ENCODE data around the gene PXDN.

DNA sequence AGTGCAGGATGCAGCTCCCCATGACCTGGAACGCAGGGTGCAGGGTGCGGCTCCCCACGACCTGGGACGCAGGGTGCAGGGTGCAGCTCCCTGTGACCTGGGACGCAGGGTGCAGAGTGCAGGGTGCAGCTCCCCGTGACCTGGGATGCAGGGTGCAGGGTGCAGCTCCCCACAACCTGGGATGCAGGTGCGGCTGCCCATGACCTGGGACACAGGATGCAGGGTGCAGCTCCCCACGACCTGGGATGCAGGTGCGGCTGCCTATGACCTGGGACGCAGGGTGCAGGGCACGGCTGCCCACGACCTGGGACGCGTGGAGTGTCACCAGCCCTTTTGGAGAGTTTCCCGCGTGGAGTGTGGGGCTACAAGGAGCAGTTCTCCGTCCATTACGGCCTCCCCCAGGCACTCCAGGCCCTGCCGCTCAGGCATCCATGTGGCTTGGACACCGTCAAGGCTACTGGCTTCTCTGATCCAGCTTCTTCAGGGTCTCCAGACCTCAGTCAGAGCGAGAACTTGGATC is 38.7 kb downstream of the PXDN start:
- TF ChIP-seq, protein P1, sequence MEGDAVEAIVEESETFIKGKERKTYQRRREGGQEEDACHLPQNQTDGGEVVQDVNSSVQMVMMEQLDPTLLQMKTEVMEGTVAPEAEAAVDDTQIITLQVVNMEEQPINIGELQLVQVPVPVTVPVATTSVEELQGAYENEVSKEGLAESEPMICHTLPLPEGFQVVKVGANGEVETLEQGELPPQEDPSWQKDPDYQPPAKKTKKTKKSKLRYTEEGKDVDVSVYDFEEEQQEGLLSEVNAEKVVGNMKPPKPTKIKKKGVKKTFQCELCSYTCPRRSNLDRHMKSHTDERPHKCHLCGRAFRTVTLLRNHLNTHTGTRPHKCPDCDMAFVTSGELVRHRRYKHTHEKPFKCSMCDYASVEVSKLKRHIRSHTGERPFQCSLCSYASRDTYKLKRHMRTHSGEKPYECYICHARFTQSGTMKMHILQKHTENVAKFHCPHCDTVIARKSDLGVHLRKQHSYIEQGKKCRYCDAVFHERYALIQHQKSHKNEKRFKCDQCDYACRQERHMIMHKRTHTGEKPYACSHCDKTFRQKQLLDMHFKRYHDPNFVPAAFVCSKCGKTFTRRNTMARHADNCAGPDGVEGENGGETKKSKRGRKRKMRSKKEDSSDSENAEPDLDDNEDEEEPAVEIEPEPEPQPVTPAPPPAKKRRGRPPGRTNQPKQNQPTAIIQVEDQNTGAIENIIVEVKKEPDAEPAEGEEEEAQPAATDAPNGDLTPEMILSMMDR (IDR thresholded peaks at IDR 0.05; ENCODE audit: low read length) = no peak
- no peak for TF ChIP-seq EZH2 (optimal IDR thresholded peaks at IDR 0.05; ENCODE audit: low read depth, low read length)

Data from MM.1S (cell line).